B cell (primary cell): ENCODE data around the gene BIRC7. TPM values are rescaled to one million over a fixed set of nuclear protein-coding genes. Genes with fewer than 3 reads are reported as not detected.

Experiments used
- ATAC-seq: fragments of 200-7000 bp; cut with Tn5 transposase; one replicate; pipeline ENCODE4 v1.10.0; 2021; ENCODE audit warnings: low read depth, mild to moderate bottlenecking, moderate number of reproducible peaks, moderate library complexity
- CTCF ChIA-PET: fragments of 350-600 bp; sonication (Branson Sonifier 250); formaldehyde crosslinking; loops from one replicate; lab custom pipeline; 2021; ENCODE audit warnings: antibody characterized with exemption, inconsistent platforms; lab: Charles Lee
- POLR2A ChIA-PET: fragments of 350-600 bp; sonication (Branson Sonifier 250); formaldehyde crosslinking; loops from one replicate; lab custom pipeline; 2021; ENCODE audit warnings: antibody characterized with exemption; lab: Charles Lee
- DNase-seq: peaks from one replicate; pipeline ENCODE4 v3.0.0; 2013
- H2AFZ ChIP-seq: 2 replicates; pipeline ENCODE4 v1.6.1; 2012; ENCODE audit warnings: mild to moderate bottlenecking, low read depth, low read length; ENCODE audit not compliant: insufficient read depth, poor library complexity, severe bottlenecking
- H3K27ac ChIP-seq, 2 donors: 1 replicate in 1 of 2; 2 replicates in 1 of 2; pipeline ENCODE4 v1.5.1; 2012 to 2013; ENCODE audit warnings: low read length in 2 of 2, mild to moderate bottlenecking in 2 of 2, moderate library complexity in 1 of 2
- H3K27me3 ChIP-seq, 4 experiments: fragments of 200-600 bp in 1 of 4; sonication (generic) in 1 of 4; replicated peaks in 1 of 4; 1 replicate in 2 of 4; 2 replicates in 2 of 4; pipeline versions ENCODE4 v1.6.1 to v1.7.0; 2013 to 2016; ENCODE audit warnings: low read length in 3 of 4, mild to moderate bottlenecking in 2 of 4, mixed read lengths in 1 of 4, moderate library complexity in 1 of 4; ENCODE audit not compliant: insufficient read depth in 4 of 4, control insufficient read depth in 3 of 4; ENCODE audit errors: control extremely low read depth in 1 of 4
- H3K36me3 ChIP-seq, 2 experiments: replicated peaks in 1 of 2; 1 replicate in 1 of 2; 2 replicates in 1 of 2; pipeline versions ENCODE4 v1.6.1 to v1.7.1; 2013; ENCODE audit warnings: low read length in 1 of 2; ENCODE audit not compliant: insufficient read depth in 2 of 2, control insufficient read depth in 1 of 2; ENCODE audit errors: control extremely low read depth in 1 of 2, extremely low read depth in 1 of 2
- H3K4me1 ChIP-seq, 2 donors: fragments of 200-600 bp in 1 of 2; sonication (generic) in 1 of 2; 1 replicate in 1 of 2; 2 replicates in 1 of 2; pipeline versions ENCODE4 v1.5.1 to v1.6.1; 2013 to 2017; ENCODE audit warnings: low read length in 2 of 2; ENCODE audit not compliant: control insufficient read depth in 2 of 2, insufficient read depth in 2 of 2
- H3K4me2 ChIP-seq: replicated peaks from 2 replicates; pipeline ENCODE3; 2012; ENCODE audit warnings: mild to moderate bottlenecking, low read depth, low read length; ENCODE audit not compliant: poor library complexity, severe bottlenecking
- H3K4me3 ChIP-seq, 5 experiments: fragments of 200-600 bp in 1 of 5; sonication (generic) in 1 of 5; 1 replicate in 3 of 5; 2 replicates in 2 of 5; pipeline versions ENCODE4 v1.5.1 to v1.7.0; 2011 to 2016; ENCODE audit warnings: low read length in 4 of 5, mild to moderate bottlenecking in 4 of 5, low read depth in 2 of 5, control low read depth in 1 of 5, moderate library complexity in 1 of 5; ENCODE audit not compliant: insufficient read depth in 1 of 5; ENCODE audit errors: control extremely low read depth in 1 of 5, extremely low read depth in 1 of 5
- H3K79me2 ChIP-seq: fragments of 200-600 bp; sonication (generic); one replicate; pipeline ENCODE4 v1.6.0; 2016; ENCODE audit warnings: low read length; ENCODE audit not compliant: control insufficient read depth, insufficient read depth
- H3K9ac ChIP-seq: fragments of 200-600 bp; sonication (generic); 2 replicates; pipeline ENCODE4 v1.6.1; 2017; ENCODE audit warnings: mild to moderate bottlenecking, low read length, moderate library complexity
- H3K9me3 ChIP-seq, 3 donors: one replicate each; pipeline versions ENCODE4 v1.6.1 to v1.7.1; 2013; ENCODE audit warnings: low read length in 2 of 3; ENCODE audit not compliant: control insufficient read depth in 2 of 3, insufficient read depth in 1 of 3; ENCODE audit errors: control extremely low read depth in 1 of 3
- H4K20me1 ChIP-seq: 2 replicates; pipeline ENCODE4 v1.6.0; 2012; ENCODE audit warnings: mild to moderate bottlenecking, low read length; ENCODE audit not compliant: insufficient read depth, control insufficient read depth, poor library complexity, severe bottlenecking
- H3K27ac Mint-ChIP-seq: one replicate; pipeline ENCODE4 v1.8.0; 2021; ENCODE audit warnings: mixed read lengths
- H3K27me3 Mint-ChIP-seq: one replicate; pipeline ENCODE4 v1.8.0; 2021; ENCODE audit warnings: mixed read lengths
- H3K4me1 Mint-ChIP-seq: one replicate; pipeline ENCODE4 v1.8.0; 2021; ENCODE audit warnings: mixed read lengths
- H3K4me3 Mint-ChIP-seq: one replicate; pipeline ENCODE4 v1.8.0; 2021; ENCODE audit warnings: mixed read lengths
- H3K9me3 Mint-ChIP-seq: one replicate; pipeline ENCODE4 v1.8.0; 2022; ENCODE audit warnings: mixed read lengths; ENCODE audit not compliant: insufficient read depth
- EZH2 ChIP-seq: IDR thresholded peaks from 2 replicates; pipeline ENCODE4 v1.6.1; 2012; ENCODE audit warnings: borderline replicate concordance, low read depth, mild to moderate bottlenecking, moderate library complexity, low read length; ENCODE audit not compliant: insufficient read depth, poor library complexity, severe bottlenecking
- WGBS: methylation state at CpG from one replicate; pipeline ENCODE4 v1.1.5; 2013; ENCODE audit warnings: missing lambda C conversion rate; ENCODE audit not compliant: insufficient coverage; 5-methylcytosine and 5-hydroxymethylcytosine counted together
- intact Hi-C: fragments of 100-400 bp; cut with micrococcal nuclease; formaldehyde crosslinking; loops from one replicate; pipeline ENCODE4 v1.10.0; 2022
- polyA plus RNA-seq: library from polyadenylated mRNA; depleted of rRNA; stranded (reverse); fragments of >200 nt; gene quantifications from 2 replicates; pipeline ENCODE4 v1.2.3, GENCODE V29; 2012
- total RNA-seq, 2 donors: library from RNA; stranded (reverse); fragments of 120-200 nt in 1 of 2; gene quantifications; 1 replicate in 1 of 2; 2 replicates in 1 of 2; pipeline versions ENCODE4 v1.2.3 to v1.2.4, GENCODE V29; 2013 to 2022
- TF ChIP-seq, protein P1 (sequence below): fragments of 200-600 bp; IDR thresholded peaks from one replicate; pipeline ENCODE4 v1.8.0; 2022; ENCODE audit warnings: antibody characterized with exemption, mild to moderate bottlenecking

The BIRC7 gene
- total and polyA plus RNA-seq, 2 donors (not counting 1 experiment from before 2014, with no cell fraction given) = 0.12 TPM; not detected in 1

DNA sequence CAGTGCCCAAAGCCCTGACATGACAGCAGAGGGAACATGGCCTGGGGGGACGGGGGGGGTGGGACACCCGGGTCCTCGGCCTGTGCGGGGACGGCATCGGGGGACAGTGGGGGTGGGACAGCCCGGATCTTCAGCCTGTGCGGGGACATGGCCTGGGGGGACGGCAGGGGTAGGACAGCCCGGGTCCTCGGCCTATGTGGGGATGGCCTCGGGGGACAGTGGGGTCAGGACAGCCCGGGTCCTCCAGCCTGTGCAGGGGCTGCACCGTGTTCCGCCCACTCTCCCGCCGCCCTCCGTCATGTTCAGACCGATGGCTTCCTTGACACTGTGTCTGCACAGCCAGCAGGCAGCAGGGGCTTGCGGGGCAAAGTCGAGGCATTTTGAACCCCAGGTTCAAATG is 7.0 kb downstream of the BIRC7 start:
- H3K9me3 Mint-ChIP-seq = no peaks in the 10 kb centered on the region
- intact Hi-C loops = no loop called here
- Histone ChIP-seq H3K4me1 (peaks cover 3 to 5% of the 10 kb centered on the region in 2 donors), H3K4me2 (no peak overlapping the region), H3K9ac (no peak overlapping the region), H3K36me3 (no peaks in the 10 kb centered on the region), H3K4me3 (no peak overlapping the region), H3K27ac (no peak overlapping the region), H3K27me3 (peaks cover 0 to 17% (median 2%) of the 10 kb centered on the region in 4 experiments), H3K79me2 (no peaks in the 10 kb centered on the region), H3K9me3 (no peaks in the 10 kb centered on the region), H4K20me1 (no peaks in the 10 kb centered on the region), H2AFZ (no peak overlapping the region)
- POLR2A ChIA-PET = no interaction called here
- WGBS = 88% methylated on average over 21 of the region's 21 CpGs
- H3K4me3 Mint-ChIP-seq = no peak overlapping the region
- ATAC-seq = no peak
- TF ChIP-seq, protein P1, sequence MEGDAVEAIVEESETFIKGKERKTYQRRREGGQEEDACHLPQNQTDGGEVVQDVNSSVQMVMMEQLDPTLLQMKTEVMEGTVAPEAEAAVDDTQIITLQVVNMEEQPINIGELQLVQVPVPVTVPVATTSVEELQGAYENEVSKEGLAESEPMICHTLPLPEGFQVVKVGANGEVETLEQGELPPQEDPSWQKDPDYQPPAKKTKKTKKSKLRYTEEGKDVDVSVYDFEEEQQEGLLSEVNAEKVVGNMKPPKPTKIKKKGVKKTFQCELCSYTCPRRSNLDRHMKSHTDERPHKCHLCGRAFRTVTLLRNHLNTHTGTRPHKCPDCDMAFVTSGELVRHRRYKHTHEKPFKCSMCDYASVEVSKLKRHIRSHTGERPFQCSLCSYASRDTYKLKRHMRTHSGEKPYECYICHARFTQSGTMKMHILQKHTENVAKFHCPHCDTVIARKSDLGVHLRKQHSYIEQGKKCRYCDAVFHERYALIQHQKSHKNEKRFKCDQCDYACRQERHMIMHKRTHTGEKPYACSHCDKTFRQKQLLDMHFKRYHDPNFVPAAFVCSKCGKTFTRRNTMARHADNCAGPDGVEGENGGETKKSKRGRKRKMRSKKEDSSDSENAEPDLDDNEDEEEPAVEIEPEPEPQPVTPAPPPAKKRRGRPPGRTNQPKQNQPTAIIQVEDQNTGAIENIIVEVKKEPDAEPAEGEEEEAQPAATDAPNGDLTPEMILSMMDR = no peak
- TF ChIP-seq EZH2 = no peak
- H3K4me1 Mint-ChIP-seq = no peaks in the 10 kb centered on the region
- no peak for DNase-seq
- no peak overlapping the region for H3K27ac Mint-ChIP-seq
- CTCF ChIA-PET = no interaction called here
- H3K27me3 Mint-ChIP-seq = peaks cover 14% of the 10 kb centered on the region

DNA sequence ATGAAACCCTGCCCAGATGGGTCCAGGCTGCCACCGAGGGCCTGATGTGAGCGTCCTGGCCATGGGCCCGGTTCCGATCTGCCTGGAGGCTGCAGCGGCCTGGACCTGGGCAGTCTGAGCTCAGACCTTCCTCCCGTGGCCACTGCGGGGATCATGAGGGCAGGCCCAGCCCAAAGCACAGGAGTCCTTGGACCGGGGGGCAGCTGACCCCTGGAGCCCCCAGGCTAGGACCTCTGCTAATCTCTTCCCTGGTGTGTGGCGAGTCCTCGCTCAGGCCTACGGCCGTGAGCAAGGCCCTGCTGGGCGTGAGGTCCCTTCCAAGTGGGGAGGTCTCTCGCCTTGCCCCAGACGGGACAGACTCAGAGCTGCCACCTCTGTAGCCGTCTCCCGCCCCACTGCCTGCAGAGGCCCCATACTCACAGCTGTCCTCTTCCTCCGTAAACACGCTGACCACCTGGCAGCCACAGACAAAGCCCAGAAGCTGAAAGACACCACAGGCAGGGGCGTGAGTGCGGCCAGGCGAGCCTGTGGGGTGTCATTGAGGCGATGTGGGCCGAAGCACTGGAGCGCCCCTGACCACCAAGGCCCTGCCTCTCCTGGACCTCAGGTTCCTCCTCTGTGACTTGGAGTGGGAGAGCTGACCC is 8.0 kb downstream of the BIRC7 start:
- ATAC-seq = no peak
- 86% methylated on average over 25 of the region's 25 CpGs for WGBS
- CTCF ChIA-PET = no interaction called here

More for the DNA sequence above, 8.0 kb downstream of the BIRC7 start:
- Histone ChIP-seq H3K4me1 (peaks cover 3 to 5% of the 10 kb centered on the region in 2 donors), H3K9ac (no peak overlapping the region), H3K27ac (no peak overlapping the region), H3K36me3 (no peaks in the 10 kb centered on the region), H2AFZ (no peak overlapping the region), H3K9me3 (no peaks in the 10 kb centered on the region), H3K4me3 (no peak overlapping the region), H4K20me1 (no peaks in the 10 kb centered on the region), H3K4me2 (no peak overlapping the region), H3K27me3 (peaks cover 0 to 22% (median 3%) of the 10 kb centered on the region in 4 experiments), H3K79me2 (no peaks in the 10 kb centered on the region)
- no peak for DNase-seq
- H3K4me3 Mint-ChIP-seq = no peak overlapping the region
- no peaks in the 10 kb centered on the region for H3K9me3 Mint-ChIP-seq
- H3K27ac Mint-ChIP-seq = no peak overlapping the region
- intact Hi-C loops = no loop called here
- POLR2A ChIA-PET = no interaction called here
- H3K27me3 Mint-ChIP-seq = peaks cover 18% of the 10 kb centered on the region
- no peak for TF ChIP-seq EZH2
- TF ChIP-seq, protein P1 = no peak
- no peaks in the 10 kb centered on the region for H3K4me1 Mint-ChIP-seq
